NB4 (cell line): ENCODE data around the gene WDR48.

Experiments
- CTCF ChIP-seq: IDR thresholded peaks from one replicate; pipeline ENCODE4 v1.5.1; 2012; ENCODE audit warnings: low read depth, low read length
- MAX ChIP-seq: IDR thresholded peaks from 2 replicates; pipeline ENCODE4 v1.6.1; 2011; ENCODE audit warnings: low read depth, low read length
- MYC ChIP-seq: IDR thresholded peaks from 2 replicates; pipeline ENCODE4 v1.6.1; 2011; ENCODE audit warnings: low read depth, low read length
- POLR2A ChIP-seq: IDR thresholded peaks from 2 replicates; pipeline ENCODE4 v1.6.1; 2011; ENCODE audit warnings: mild to moderate bottlenecking; ENCODE audit not compliant: insufficient read length; ENCODE audit errors: extremely low read depth

GRCh38 chr3:39103791-39104552 lies 52.2 kb downstream of the WDR48 start:
- TF ChIP-seq CTCF: no peak
- TF ChIP-seq POLR2A: no peak
- TF ChIP-seq MYC: no peak
- TF ChIP-seq MAX: no peak
